GM19328 (cell line): ENCODE data around the gene RCSD1.

Experiments
- ATAC-seq: cut with Tn5 transposase; IDR thresholded peaks from one replicate; pipeline ENCODE4 v1.9.1; 2021; ENCODE audit warnings: mild to moderate bottlenecking, moderate library complexity; ENCODE audit not compliant: unreplicated experiment

Gene RCSD1

GRCh38 chr1:167683226-167683625 lies 53.2 kb downstream of the RCSD1 start:
- ATAC-seq = no peak

- ATAC-seq = no peak
Observed at GRCh38 chr1:167683641-167684502, 53.8 kb downstream of the RCSD1 start.

- no peak for ATAC-seq
Observed at GRCh38 chr1:167685844-167686243, 55.8 kb downstream of the RCSD1 start.

- ATAC-seq = no peak
Observed at GRCh38 chr1:167687919-167688519, 58.0 kb downstream of the RCSD1 start.

GRCh38 chr1:167689567-167689920 lies 59.5 kb downstream of the RCSD1 start:
- ATAC-seq = no peak

GRCh38 chr1:167690053-167690452 lies 60.0 kb downstream of the RCSD1 start:
- ATAC-seq = no peak

GRCh38 chr1:167693425-167694045 lies 63.5 kb downstream of the RCSD1 start:
- ATAC-seq = no peak

- ATAC-seq = no peak
Observed at GRCh38 chr1:167694691-167695090, 64.7 kb downstream of the RCSD1 start.

- ATAC-seq = no peak
Observed at GRCh38 chr1:167695147-167695546, 65.1 kb downstream of the RCSD1 start.

- ATAC-seq = no peak
Observed at GRCh38 chr1:167695756-167696561, 65.9 kb downstream of the RCSD1 start.

GRCh38 chr1:167697667-167698141 lies 67.7 kb downstream of the RCSD1 start:
- ATAC-seq = no peak

GRCh38 chr1:167698313-167698712 lies 68.3 kb downstream of the RCSD1 start:
- no peak for ATAC-seq

- ATAC-seq = no peak
Observed at GRCh38 chr1:167701510-167701909, 71.5 kb downstream of the RCSD1 start.

GRCh38 chr1:167703557-167703956 lies 73.5 kb downstream of the RCSD1 start:
- no peak for ATAC-seq

- ATAC-seq = no peak
Observed at GRCh38 chr1:167704715-167705114, 74.7 kb downstream of the RCSD1 start.

GRCh38 chr1:167705250-167705649 lies 75.2 kb downstream of the RCSD1 start:
- ATAC-seq = no peak

GRCh38 chr1:167706363-167706762 lies 76.3 kb downstream of the RCSD1 start:
- ATAC-seq = no peak

GRCh38 chr1:167706931-167707877 lies 77.2 kb downstream of the RCSD1 start:
- peak; percentile 48 for ATAC-seq

GRCh38 chr1:167707942-167708341 lies 77.9 kb downstream of the RCSD1 start:
- no peak for ATAC-seq

- no peak for ATAC-seq
Observed at GRCh38 chr1:167708940-167709389, 78.9 kb downstream of the RCSD1 start.
